Neuronal stem cell (in vitro differentiated cells): ENCODE results near the gene AURKB.

Experiments
- DNase-seq: peaks from one replicate; pipeline ENCODE4 v3.0.0-alpha.2; 2013; ENCODE audit warnings: low spot score
- H2AFZ ChIP-seq: one replicate; pipeline ENCODE4 v1.6.1; 2013; ENCODE audit warnings: mild to moderate bottlenecking, low read length, inconsistent platforms
- H2AK5ac ChIP-seq: 2 replicates; pipeline ENCODE4 v1.6.1; 2013; ENCODE audit warnings: low read depth, mild to moderate bottlenecking, inconsistent platforms, low read length, moderate library complexity, mixed read lengths
- H2BK120ac ChIP-seq: 2 replicates; pipeline ENCODE4 v1.6.1; 2013; ENCODE audit warnings: low read depth, mild to moderate bottlenecking, inconsistent platforms, low read length, moderate library complexity, mixed read lengths
- H2BK12ac ChIP-seq: one replicate; pipeline ENCODE4 v1.6.1; 2013; ENCODE audit warnings: low read length, inconsistent platforms
- H2BK15ac ChIP-seq: 2 replicates; pipeline ENCODE4 v1.6.1; 2013; ENCODE audit warnings: mild to moderate bottlenecking, low read length, inconsistent platforms, mixed read lengths
- H2BK5ac ChIP-seq: one replicate; pipeline ENCODE4 v1.6.1; 2013; ENCODE audit warnings: inconsistent platforms, mild to moderate bottlenecking, low read length, moderate library complexity
- H3K14ac ChIP-seq: one replicate; pipeline ENCODE4 v1.6.1; 2013; ENCODE audit warnings: low read length, inconsistent platforms
- H3K18ac ChIP-seq: 2 replicates; pipeline ENCODE4 v1.6.1; 2013; ENCODE audit warnings: low read length, inconsistent platforms
- H3K23ac ChIP-seq: 2 replicates; pipeline ENCODE4 v1.6.1; 2013; ENCODE audit warnings: low read depth, mild to moderate bottlenecking, mixed read lengths, low read length, inconsistent platforms; ENCODE audit not compliant: poor library complexity
- H3K27ac ChIP-seq: replicated peaks from 3 replicates; pipeline ENCODE4 v1.5.1; 2013; ENCODE audit warnings: low read length, inconsistent platforms
- H3K27me3 ChIP-seq, 3 experiments: 2 replicates each; pipeline ENCODE4 v1.6.1; 2013; ENCODE audit warnings: low read length in 3 of 3, mild to moderate bottlenecking in 2 of 3, inconsistent platforms in 1 of 3, low read depth in 1 of 3, mixed read lengths in 1 of 3, moderate library complexity in 1 of 3; ENCODE audit not compliant: control insufficient read depth in 3 of 3, insufficient read depth in 3 of 3
- H3K36me3 ChIP-seq, 2 donors: replicated peaks in 1 of 2; 2 replicates each; pipeline ENCODE4 v1.6.1; 2013; ENCODE audit warnings: low read length in 2 of 2; ENCODE audit not compliant: control insufficient read depth in 2 of 2, insufficient read depth in 2 of 2
- H3K4ac ChIP-seq: 2 replicates; pipeline ENCODE4 v1.6.1; 2013; ENCODE audit warnings: inconsistent platforms, mild to moderate bottlenecking, low read length, moderate library complexity
- H3K4me1 ChIP-seq, 2 donors: 1 replicate in 1 of 2; 2 replicates in 1 of 2; pipeline ENCODE4 v1.6.1; 2013; ENCODE audit warnings: low read length in 2 of 2, low read depth in 1 of 2; ENCODE audit not compliant: control insufficient read depth in 2 of 2, insufficient read depth in 1 of 2
- H3K4me2 ChIP-seq: one replicate; pipeline ENCODE4 v1.6.1; 2013; ENCODE audit warnings: mild to moderate bottlenecking, low read length, inconsistent platforms; ENCODE audit not compliant: insufficient read depth, poor library complexity, severe bottlenecking
- H3K4me3 ChIP-seq, 2 donors: 2 replicates each; pipeline ENCODE4 v1.5.1; 2013; ENCODE audit warnings: low read length in 2 of 2, mild to moderate bottlenecking in 2 of 2, inconsistent platforms in 1 of 2, moderate library complexity in 1 of 2
- H3K79me1 ChIP-seq: one replicate; pipeline ENCODE4 v1.6.1; 2013; ENCODE audit warnings: low read depth, mild to moderate bottlenecking, inconsistent platforms, low read length, moderate library complexity
- H3K9ac ChIP-seq: one replicate; pipeline ENCODE4 v1.6.1; 2013; ENCODE audit warnings: mild to moderate bottlenecking, low read depth, low read length, inconsistent platforms; ENCODE audit not compliant: poor library complexity
- H3K9me3 ChIP-seq, 2 donors: replicated peaks in 1 of 2; 2 replicates each; pipeline versions ENCODE3 to v1.6.1; 2013; ENCODE audit warnings: low read length in 2 of 2, mild to moderate bottlenecking in 2 of 2, inconsistent platforms in 1 of 2, low read depth in 1 of 2, mixed read lengths in 1 of 2, moderate library complexity in 1 of 2; ENCODE audit not compliant: control insufficient read depth in 2 of 2, insufficient read depth in 1 of 2
- H4K8ac ChIP-seq: one replicate; pipeline ENCODE4 v1.6.1; 2013; ENCODE audit warnings: low read depth, mild to moderate bottlenecking, inconsistent platforms, low read length, moderate library complexity
- H4K91ac ChIP-seq: one replicate; pipeline ENCODE4 v1.6.1; 2013; ENCODE audit warnings: low read length, low read depth, mild to moderate bottlenecking, inconsistent platforms; ENCODE audit not compliant: poor library complexity
- WGBS, 2 donors: extraction: QIAGEN DNeasy Blood & Tissue Kit; methylation state at CpG; one replicate each; pipeline ENCODE4 v1.1.7; 2013; ENCODE audit warnings: missing lambda C conversion rate in 2 of 2, mixed read lengths in 1 of 2; ENCODE audit not compliant: insufficient read length in 2 of 2, insufficient replicate concordance in 1 of 2; ENCODE audit errors: extremely low coverage in 2 of 2; 5-methylcytosine and 5-hydroxymethylcytosine counted together

AURKB gene

GRCh38 chr17:8210761-8211458 is 535 bp upstream of the AURKB start:
- Histone ChIP-seq H3K27me3 (no peaks in the 10 kb centered on the region), H3K18ac (no peak overlapping the region), H3K79me1 (peaks cover 12% of the 10 kb centered on the region), H2AFZ (peak overlapping the region; percentile 96), H2BK120ac (no peak overlapping the region), H4K91ac (no peak overlapping the region), H3K4me1 (peaks cover 6 to 9% of the 10 kb centered on the region in 2 donors), H3K9me3 (no peaks in the 10 kb centered on the region), H3K4me3 (peak overlapping the region; percentile 80 to 99), H2BK15ac (no peak overlapping the region), H3K4me2 (peak overlapping the region; percentile 29), H3K23ac (no peak overlapping the region), H4K8ac (no peak overlapping the region), H3K4ac (no peak overlapping the region), H3K36me3 (peaks cover 16 to 30% of the 10 kb centered on the region in 2 donors), H2AK5ac (no peak overlapping the region), H2BK12ac (no peak overlapping the region), H3K14ac (no peak overlapping the region), H2BK5ac (no peak overlapping the region), H3K9ac (no peak overlapping the region), H3K27ac (peak overlapping the region; percentile 74)
- no CpG with 5 or more reads among the region's 22 CpGs for WGBS, 2 donors
- DNase-seq, result no peak

GRCh38 chr17:8206536-8206935 is 3.8 kb downstream of the AURKB start:
- H3K4me3 ChIP-seq, result no peak overlapping the region
- H2BK15ac ChIP-seq, result no peak overlapping the region
- H2BK120ac ChIP-seq, result no peak overlapping the region
- no peak overlapping the region for H3K4me2 ChIP-seq
- H4K8ac ChIP-seq, result no peak overlapping the region
- H3K79me1 ChIP-seq, result peaks cover 15% of the 10 kb centered on the region
- H3K9ac ChIP-seq, result no peak overlapping the region
- DNase-seq, result no peak
- no peak overlapping the region for H3K18ac ChIP-seq
- H3K27me3 ChIP-seq, result no peaks in the 10 kb centered on the region
- no CpG with 5 or more reads among the region's 12 CpGs for WGBS, 2 donors
- no peak overlapping the region for H3K27ac ChIP-seq
- H3K14ac ChIP-seq, result no peak overlapping the region
- H3K4me1 ChIP-seq, result peaks cover 6 to 9% of the 10 kb centered on the region in 2 donors
- peaks cover 34 to 64% of the 10 kb centered on the region in 2 donors for H3K36me3 ChIP-seq
- no peak overlapping the region for H2BK5ac ChIP-seq
- H3K9me3 ChIP-seq, result no peaks in the 10 kb centered on the region
- H3K23ac ChIP-seq, result no peak overlapping the region
- no peak overlapping the region for H3K4ac ChIP-seq
- no peak overlapping the region for H4K91ac ChIP-seq
- no peak overlapping the region for H2AFZ ChIP-seq
- H2AK5ac ChIP-seq, result no peak overlapping the region
- H2BK12ac ChIP-seq, result no peak overlapping the region

GRCh38 chr17:8204761-8205555 is 5.4 kb downstream of the AURKB start:
- Histone ChIP-seq H3K4me2 (no peak overlapping the region), H2BK12ac (no peak overlapping the region), H2BK120ac (no peak overlapping the region), H3K4ac (no peak overlapping the region), H2BK5ac (peak overlapping the region; percentile 60), H3K27me3 (no peaks in the 10 kb centered on the region), H4K8ac (no peak overlapping the region), H3K9ac (no peak overlapping the region), H2BK15ac (no peak overlapping the region), H2AK5ac (no peak overlapping the region), H3K4me3 (peak overlapping the region in 1 of 2 donors; percentile 24), H3K36me3 (peaks cover 35 to 72% of the 10 kb centered on the region in 2 donors), H3K18ac (no peak overlapping the region), H3K14ac (peak overlapping the region; percentile 31), H3K27ac (no peak overlapping the region), H3K9me3 (no peaks in the 10 kb centered on the region), H3K4me1 (peaks cover 6 to 9% of the 10 kb centered on the region in 2 donors), H4K91ac (no peak overlapping the region), H3K79me1 (peaks cover 15% of the 10 kb centered on the region), H2AFZ (no peak overlapping the region), H3K23ac (peak overlapping the region; percentile 89)
- no CpG with 5 or more reads among the region's 19 CpGs for WGBS, 2 donors
- DNase-seq, result no peak
